Aorta (tissue), 5 donors: ENCODE data around the gene MTERF2. TPM values are rescaled to one million over a fixed set of nuclear protein-coding genes. Genes with fewer than 3 reads are reported as not detected.
"Not testable (repeated sequence)": the region's sequence is repeated elsewhere in the genome, so short reads cannot be mapped to it uniquely, and the experiment has no call there.

Experiments
- ATAC-seq: fragments of 200-7000 bp; cut with Tn5 transposase; one replicate; pipeline ENCODE4 v1.9.1; 2022; ENCODE audit warnings: moderate library complexity; ENCODE audit not compliant: low FRiP score
- DNase-seq, 2 donors: peaks; one replicate each; pipeline ENCODE4 v3.0.0-alpha.2; 2020
- H3K27ac ChIP-seq, 2 donors: one replicate each; pipeline ENCODE4 v1.5.1; 2013; ENCODE audit warnings: low read length in 2 of 2, mild to moderate bottlenecking in 2 of 2, moderate library complexity in 2 of 2, control low read depth in 1 of 2, inconsistent platforms in 1 of 2, low read depth in 1 of 2
- H3K27me3 ChIP-seq, 2 donors: one replicate each; pipeline ENCODE4 v1.6.1; 2013; ENCODE audit warnings: control low read depth in 1 of 2, low read length in 1 of 2, mild to moderate bottlenecking in 1 of 2, moderate library complexity in 1 of 2; ENCODE audit not compliant: insufficient read depth in 2 of 2, control insufficient read depth in 1 of 2
- H3K36me3 ChIP-seq, 2 donors: one replicate each; pipeline ENCODE4 v1.6.1; 2013; ENCODE audit warnings: control low read depth in 1 of 2, low read length in 1 of 2, mild to moderate bottlenecking in 1 of 2; ENCODE audit not compliant: insufficient read depth in 2 of 2, control insufficient read depth in 1 of 2
- H3K4me1 ChIP-seq, 2 donors: one replicate each; pipeline ENCODE4 v1.6.1; 2013; ENCODE audit warnings: low read length in 2 of 2, control low read depth in 1 of 2, mild to moderate bottlenecking in 1 of 2, moderate library complexity in 1 of 2; ENCODE audit not compliant: insufficient read depth in 2 of 2, control insufficient read depth in 1 of 2
- H3K4me3 ChIP-seq, 2 donors: one replicate each; pipeline ENCODE4 v1.5.1; 2013; ENCODE audit warnings: low read length in 2 of 2, control low read depth in 1 of 2, mild to moderate bottlenecking in 1 of 2
- H3K9me3 ChIP-seq: one replicate; pipeline ENCODE4 v1.6.1; 2013; ENCODE audit warnings: mild to moderate bottlenecking, low read length; ENCODE audit not compliant: control insufficient read depth
- WGBS, 2 donors: extraction: QIAGEN DNeasy Blood & Tissue Kit; methylation state at CpG; one replicate each; pipeline ENCODE4 v1.1.7; 2013; 5-methylcytosine and 5-hydroxymethylcytosine counted together
- intact Hi-C, 2 donors: fragments of 100-400 bp; cut with DNase I; formaldehyde crosslinking; loops; one replicate each; pipeline versions ENCODE4 v1.14.2 to v1.15.0; 2022
- polyA plus RNA-seq, 2 donors: library from polyadenylated mRNA; stranded (reverse); fragments of 200-250 nt; gene quantifications; one replicate each; pipeline ENCODE4 v1.2.3, GENCODE V29; 2013
- total RNA-seq, 2 donors: library from RNA; stranded (reverse); fragmentation: NEBNext Ultra II Directional; extraction: Animal tissue kit (Norgen Biotek cat#: 25700); gene quantifications; one replicate each; pipeline ENCODE4 v1.2.1, GENCODE V29; 2021
- donor health status: healthy with polysubstance abuse.
- donor health status: Bipolar disorder and iron deficiency.
- donor health status: DM: no; HTN: no; CAD: no.
- donor health status: DM: no; HTN: no; CAD: no.
- donor health status: DM: yes; HTN: yes; CAD: no.

Gene MTERF2
- total and polyA plus RNA-seq, 4 donors = 6.5 to 20.1 (median 9.8) TPM

- H3K27ac ChIP-seq, intact Hi-C loops, H3K4me3 ChIP-seq, ATAC-seq, H3K27me3 ChIP-seq, DNase-seq, H3K36me3 ChIP-seq, H3K9me3 ChIP-seq, H3K4me1 ChIP-seq: not testable (repeated sequence)
- 83 to 85% methylated on average over 4 of the region's 4 CpGs for WGBS, 2 donors
Measured at GRCh38 chr12:107002665-107003064, 15.7 kb upstream of the MTERF2 start.

DNA sequence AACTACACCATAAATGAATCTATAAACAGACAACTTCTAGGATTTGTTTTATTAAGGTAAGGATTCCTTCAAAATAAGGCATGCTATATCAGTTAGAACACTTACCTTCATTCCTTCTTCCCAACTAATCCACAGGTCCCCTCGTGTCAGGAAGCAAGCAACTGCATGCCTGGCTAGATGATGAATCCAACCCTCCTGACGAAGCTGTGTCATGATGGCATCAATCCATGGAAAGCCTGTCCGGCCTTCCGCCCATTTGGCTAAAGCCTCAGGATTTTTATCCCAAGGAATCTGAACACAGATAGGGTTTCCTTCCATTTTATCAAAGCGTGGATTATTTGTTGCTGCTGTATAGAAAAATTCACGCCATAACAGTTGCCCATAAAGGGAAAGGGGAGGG is 12.5 kb upstream of the MTERF2 start:
- H3K36me3 ChIP-seq = no peaks in the 10 kb centered on the region
- intact Hi-C loops = no loop called here
- no peak overlapping the region for H3K27ac ChIP-seq
- no peaks in the 10 kb centered on the region for H3K4me1 ChIP-seq
- no peak overlapping the region for H3K4me3 ChIP-seq
- H3K27me3 ChIP-seq = no peaks in the 10 kb centered on the region
- ATAC-seq (no peak), DNase-seq (no peak)
- WGBS, 2 donors = 68 to 69% methylated on average over 6 of the region's 6 CpGs
- H3K9me3 ChIP-seq = no peaks in the 10 kb centered on the region

DNA sequence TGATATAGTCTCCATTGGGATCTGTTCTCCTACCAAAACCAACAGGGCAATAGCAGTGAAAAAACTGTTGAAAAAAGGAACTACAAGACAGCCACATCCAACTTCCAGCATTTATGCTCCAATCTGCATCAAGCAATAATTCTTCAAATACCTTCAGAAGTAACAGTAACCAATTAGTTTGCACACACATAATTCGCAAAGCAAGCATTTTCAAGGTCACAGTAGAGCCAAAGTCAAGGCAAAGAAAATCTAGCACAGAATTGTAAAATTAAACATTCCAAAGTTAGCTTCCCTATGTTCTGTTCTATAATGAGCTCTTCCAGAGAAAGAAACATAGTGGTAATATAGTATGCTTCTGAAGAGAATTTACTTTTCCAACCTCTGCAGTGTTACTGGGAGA is 11.0 kb upstream of the MTERF2 start:
- H3K4me3 ChIP-seq = no peak overlapping the region
- H3K36me3 ChIP-seq = no peaks in the 10 kb centered on the region
- 95 to 98% methylated on average over 1 of the region's 1 CpG for WGBS, 2 donors
- H3K4me1 ChIP-seq = no peaks in the 10 kb centered on the region
- ATAC-seq (no peak), DNase-seq (no peak)
- no peaks in the 10 kb centered on the region for H3K27me3 ChIP-seq
- no peaks in the 10 kb centered on the region for H3K9me3 ChIP-seq
- no peak overlapping the region for H3K27ac ChIP-seq
- intact Hi-C loops = no loop called here

DNA sequence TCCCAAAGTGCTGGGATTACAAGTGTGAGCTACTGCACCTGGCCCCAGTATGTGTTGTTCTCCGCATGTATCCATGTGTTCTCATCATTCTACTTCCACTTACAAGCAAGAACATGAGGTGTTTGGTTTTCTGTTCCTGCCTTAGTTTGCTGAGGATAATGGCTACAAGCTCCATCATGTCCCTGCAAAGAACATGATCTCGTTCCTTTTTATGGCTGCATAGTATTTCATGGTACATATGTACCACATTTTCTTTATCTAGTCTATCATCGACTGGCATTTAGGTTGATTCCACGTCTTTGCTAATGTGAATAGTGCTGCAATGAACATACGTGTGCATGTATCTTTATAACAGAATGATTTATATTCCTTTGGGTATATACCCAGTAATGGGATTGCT is 9.2 kb upstream of the MTERF2 start:
- H3K36me3 ChIP-seq, H3K27me3 ChIP-seq: not testable (repeated sequence)

DNA sequence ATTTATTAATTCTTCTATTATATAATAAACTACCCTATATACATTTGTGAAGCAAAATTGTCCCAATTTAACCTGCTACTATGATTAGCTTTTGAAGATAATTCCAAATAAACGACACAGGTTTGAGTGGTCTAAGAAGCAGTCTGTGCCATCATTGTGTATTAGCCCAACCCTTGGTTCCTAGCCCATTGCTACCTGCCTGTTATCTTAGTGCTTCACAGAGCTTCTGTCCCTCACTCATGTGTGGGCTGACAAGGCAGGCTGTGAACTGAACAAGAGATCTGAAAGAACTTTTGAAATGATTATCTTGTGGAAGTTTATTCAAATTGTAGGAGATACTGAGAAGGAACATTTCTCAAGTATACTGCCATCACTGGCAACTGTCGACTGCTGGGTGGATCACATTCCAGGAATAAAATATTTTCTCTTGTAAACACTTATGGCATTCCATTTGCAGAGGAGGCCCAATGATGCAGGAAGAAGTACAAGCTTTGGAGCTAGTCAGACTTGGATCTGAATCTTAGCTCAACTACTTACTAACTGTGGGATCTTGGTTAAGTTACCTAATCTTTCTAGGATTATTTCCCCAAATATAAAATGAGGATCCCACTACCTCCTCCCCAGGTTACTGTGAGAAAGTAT is 7.8 kb upstream of the MTERF2 start:
- WGBS, 2 donors = 52 to 56% methylated on average over 2 of the region's 2 CpGs
- Histone ChIP-seq H3K36me3 (no peaks in the 10 kb centered on the region), H3K27ac (no peak overlapping the region)

More for the DNA sequence above, 9.2 kb upstream of the MTERF2 start:
- WGBS, 2 donors = 96 to 98% methylated on average over 5 of the region's 5 CpGs
- ATAC-seq, intact Hi-C loops, H3K4me1 ChIP-seq, H3K4me3 ChIP-seq, H3K27ac ChIP-seq, DNase-seq, H3K9me3 ChIP-seq: not testable (repeated sequence)

GRCh38 chr12:106987846-106988245 is 900 bp upstream of the MTERF2 start:
- Histone ChIP-seq H3K27me3 (no peaks in the 10 kb centered on the region), H3K4me3 (no peak overlapping the region), H3K36me3 (no peaks in the 10 kb centered on the region), H3K9me3 (no peaks in the 10 kb centered on the region), H3K4me1 (peaks cover 0 to 2% of the 10 kb centered on the region in 2 donors), H3K27ac (peak overlapping the region in 1 of 2 donors; percentile 64)
- ATAC-seq = no peak
- WGBS, 2 donors = 55 to 61% methylated on average over 6 of the region's 6 CpGs
- intact Hi-C loops = loop anchor here in 1 of 2 donors (1.0 kb wide), 2 partner anchors 32 to 106 kb away; no protein-coding TSS in a partner anchor
- no peak for DNase-seq

More for the DNA sequence above, 7.8 kb upstream of the MTERF2 start:
- intact Hi-C loops = no loop called here
- ATAC-seq = no peak
- DNase-seq = no peak
- Histone ChIP-seq H3K4me1 (no peaks in the 10 kb centered on the region), H3K9me3 (no peaks in the 10 kb centered on the region), H3K4me3 (no peak overlapping the region), H3K27me3 (no peaks in the 10 kb centered on the region)

DNA sequence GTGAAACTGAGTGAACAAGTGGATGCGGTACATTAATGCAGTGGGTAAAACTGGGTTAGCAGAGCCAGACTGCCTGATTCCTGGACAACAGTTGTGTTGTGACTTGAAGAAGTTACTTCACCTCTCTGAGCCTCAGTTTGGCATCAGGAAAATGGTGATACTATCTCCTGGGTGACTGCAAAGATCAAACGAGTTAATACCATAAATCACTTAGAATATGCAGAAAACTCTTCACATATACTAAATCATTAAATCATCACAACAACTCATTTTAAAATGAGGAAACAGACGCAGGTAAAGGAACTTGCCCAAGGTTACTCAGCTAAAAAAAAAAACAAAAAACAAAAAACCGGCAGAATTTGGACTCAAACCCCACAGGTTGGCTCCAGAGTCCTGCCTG is 811 bp downstream of the MTERF2 start:
- 12% methylated on average over 4 of the region's 4 CpGs for WGBS, 2 donors
- Histone ChIP-seq H3K36me3 (no peaks in the 10 kb centered on the region), H3K27me3 (no peaks in the 10 kb centered on the region), H3K4me1 (peaks cover 0 to 2% of the 10 kb centered on the region in 2 donors), H3K27ac (peak overlapping the region; percentile 36 to 46), H3K9me3 (no peaks in the 10 kb centered on the region), H3K4me3 (peak overlapping the region; percentile 57 to 74)
- intact Hi-C loops = no loop called here
- DNase-seq (no peak), ATAC-seq (no peak)

DNA sequence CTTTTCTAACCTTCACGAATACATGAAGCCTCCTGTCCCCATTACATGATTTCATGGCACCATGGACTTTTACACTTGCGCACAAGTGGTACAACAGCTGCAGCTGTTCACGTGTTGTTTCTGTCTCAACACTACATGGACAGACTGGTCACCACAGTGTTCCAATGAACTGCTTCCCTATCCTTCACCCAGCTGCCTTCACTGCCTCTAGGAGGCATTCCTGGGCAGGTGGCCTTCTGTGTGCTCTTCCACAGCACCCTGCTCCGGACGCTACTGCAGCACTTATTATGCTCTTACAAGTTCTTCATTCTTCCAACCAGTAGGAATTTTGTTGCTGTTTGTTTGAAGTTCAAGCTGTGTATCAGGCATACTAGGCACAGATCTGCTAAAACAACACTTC is 1.5 kb downstream of the MTERF2 start:
- DNase-seq = no peak
- no peak for ATAC-seq
- Histone ChIP-seq H3K36me3 (no peaks in the 10 kb centered on the region), H3K27me3 (no peaks in the 10 kb centered on the region), H3K9me3 (no peaks in the 10 kb centered on the region), H3K4me3 (no peak overlapping the region), H3K27ac (peak overlapping the region in 1 of 2 donors; percentile 2), H3K4me1 (peaks cover 0 to 2% of the 10 kb centered on the region in 2 donors)
- intact Hi-C loops = no loop called here
- WGBS, 2 donors = 81 to 82% methylated on average over 5 of the region's 5 CpGs

GRCh38 chr12:106984588-106985137 is 2.3 kb downstream of the MTERF2 start:
- 96 to 97% methylated on average over 6 of the region's 6 CpGs for WGBS, 2 donors
- intact Hi-C loops = no loop called here
- no peaks in the 10 kb centered on the region for H3K9me3 ChIP-seq
- ATAC-seq (no peak), DNase-seq (no peak)
- no peaks in the 10 kb centered on the region for H3K36me3 ChIP-seq
- peaks cover 0 to 2% of the 10 kb centered on the region in 2 donors for H3K4me1 ChIP-seq
- H3K27ac ChIP-seq = no peak overlapping the region
- no peak overlapping the region for H3K4me3 ChIP-seq
- H3K27me3 ChIP-seq = no peaks in the 10 kb centered on the region
